Loucy (cell line): ENCODE data around the gene GRB10.

Experiments used
- H2AFZ ChIP-seq: fragments of 200-600 bp; sonication (generic); 2 replicates; pipeline ENCODE4 v1.6.0; 2016; ENCODE audit warnings: antibody characterized with exemption, mild to moderate bottlenecking, low read length, moderate library complexity
- H3F3A ChIP-seq: fragments of 200-600 bp; 2 replicates; pipeline ENCODE4 v1.6.0; 2016; ENCODE audit warnings: antibody characterized with exemption, low read depth, mild to moderate bottlenecking
- H3K27me3 ChIP-seq: fragments of 200-600 bp; sonication (generic); 2 replicates; pipeline ENCODE4 v1.6.1; 2014; ENCODE audit warnings: low read length, mild to moderate bottlenecking; ENCODE audit not compliant: insufficient read depth, poor library complexity, severe bottlenecking
- H3K36me3 ChIP-seq: fragments of 200-600 bp; sonication (generic); 2 replicates; pipeline ENCODE4 v1.6.1; 2016; ENCODE audit warnings: low read length; ENCODE audit not compliant: insufficient read depth
- H3K4me1 ChIP-seq: fragments of 200-600 bp; sonication (generic); 2 replicates; pipeline ENCODE4 v1.5.1; 2014; ENCODE audit warnings: low read length, mild to moderate bottlenecking; ENCODE audit not compliant: insufficient read depth, poor library complexity, severe bottlenecking
- H3K4me2 ChIP-seq: fragments of 200-600 bp; sonication (generic); 2 replicates; pipeline ENCODE4 v1.6.0; 2014; ENCODE audit warnings: antibody characterized with exemption, low read length, low read depth, mild to moderate bottlenecking; ENCODE audit not compliant: poor library complexity, severe bottlenecking
- H3K4me3 ChIP-seq: fragments of 200-600 bp; sonication (generic); 2 replicates; pipeline ENCODE4 v1.5.1; 2014; ENCODE audit warnings: low read length, mild to moderate bottlenecking, mixed read lengths; ENCODE audit not compliant: poor library complexity, severe bottlenecking
- H3K79me2 ChIP-seq: fragments of 200-600 bp; sonication (generic); 2 replicates; pipeline ENCODE4 v1.6.1; 2014; ENCODE audit warnings: low read length; ENCODE audit not compliant: insufficient read depth
- H3K9ac ChIP-seq: fragments of 200-600 bp; sonication (generic); 2 replicates; pipeline ENCODE4 v1.6.0; 2014; ENCODE audit warnings: mild to moderate bottlenecking, low read depth, low read length, moderate library complexity; ENCODE audit not compliant: poor library complexity, severe bottlenecking
- H3K9me2 ChIP-seq: fragments of 200-600 bp; sonication (generic); replicated peaks from 2 replicates; pipeline ENCODE4 v1.6.1; 2016; ENCODE audit warnings: low read depth, low read length, mixed read lengths
- H3K9me3 ChIP-seq: fragments of 200-600 bp; sonication (generic); 2 replicates; pipeline ENCODE4 v1.6.1; 2014; ENCODE audit warnings: mild to moderate bottlenecking, antibody characterized with exemption, low read length, low read depth; ENCODE audit not compliant: insufficient read depth
- H4K20me1 ChIP-seq: fragments of 200-600 bp; sonication (generic); 2 replicates; pipeline ENCODE4 v1.6.0; 2014; ENCODE audit warnings: antibody characterized with exemption, low read length, mild to moderate bottlenecking; ENCODE audit not compliant: insufficient read depth, poor library complexity, severe bottlenecking
- CTCF ChIP-seq: fragments of 200-600 bp; sonication (generic); conservative IDR thresholded peaks from 2 replicates; pipeline ENCODE4 v1.5.1; 2014; ENCODE audit warnings: mild to moderate bottlenecking, antibody characterized with exemption, low read length
- EZH2phosphoT487 ChIP-seq: fragments of 200-600 bp; IDR thresholded peaks from 2 replicates; pipeline ENCODE4 v1.6.1; 2018; ENCODE audit warnings: antibody characterized with exemption, mild to moderate bottlenecking, moderate library complexity, borderline replicate concordance

GRB10 gene

GRCh38 chr7:50688226-50688590, 94.5 kb downstream of the GRB10 start:
- no peak overlapping the region for H3K9ac ChIP-seq
- H3F3A ChIP-seq, result no peaks in the 10 kb centered on the region
- no peaks in the 10 kb centered on the region for H3K27me3 ChIP-seq
- TF ChIP-seq CTCF (no peak), EZH2phosphoT487 (no peak)
- no peak overlapping the region for H3K4me3 ChIP-seq
- peaks cover 9% of the 10 kb centered on the region for H3K4me1 ChIP-seq
- no peaks in the 10 kb centered on the region for H3K79me2 ChIP-seq
- H4K20me1 ChIP-seq, result no peaks in the 10 kb centered on the region
- H2AFZ ChIP-seq, result no peak overlapping the region
- no peaks in the 10 kb centered on the region for H3K9me2 ChIP-seq
- no peaks in the 10 kb centered on the region for H3K9me3 ChIP-seq
- no peaks in the 10 kb centered on the region for H3K36me3 ChIP-seq
- H3K4me2 ChIP-seq, result no peak overlapping the region

- Histone ChIP-seq H3K36me3 (no peaks in the 10 kb centered on the region), H3K4me1 (peaks cover 9% of the 10 kb centered on the region), H3K9me2 (no peaks in the 10 kb centered on the region), H3K4me2 (no peak overlapping the region), H4K20me1 (no peaks in the 10 kb centered on the region), H3K9me3 (no peaks in the 10 kb centered on the region), H3K79me2 (no peaks in the 10 kb centered on the region), H3K27me3 (no peaks in the 10 kb centered on the region), H3K4me3 (no peak overlapping the region), H2AFZ (no peak overlapping the region), H3F3A (no peaks in the 10 kb centered on the region), H3K9ac (no peak overlapping the region)
- no peak for TF ChIP-seq EZH2phosphoT487
These were observed 95.0 kb downstream of the GRB10 start for GRCh38 chr7:50687575-50688225.

- H3K9me3 ChIP-seq, result no peaks in the 10 kb centered on the region
- no peaks in the 10 kb centered on the region for H3K36me3 ChIP-seq
- no peak overlapping the region for H2AFZ ChIP-seq
- peaks cover 9% of the 10 kb centered on the region for H3K4me1 ChIP-seq
- H3K79me2 ChIP-seq, result no peaks in the 10 kb centered on the region
- H4K20me1 ChIP-seq, result no peaks in the 10 kb centered on the region
- no peak overlapping the region for H3K9ac ChIP-seq
- no peaks in the 10 kb centered on the region for H3K9me2 ChIP-seq
- no peak overlapping the region for H3K4me3 ChIP-seq
- TF ChIP-seq CTCF (no peak), EZH2phosphoT487 (no peak)
- H3K4me2 ChIP-seq, result no peak overlapping the region
- H3F3A ChIP-seq, result no peaks in the 10 kb centered on the region
- no peaks in the 10 kb centered on the region for H3K27me3 ChIP-seq
These were observed 95.6 kb downstream of the GRB10 start for GRCh38 chr7:50687096-50687495.
